Right atrium auricular region (tissue), 2 donors: ENCODE measurements around the gene KIF19. TPM values are rescaled to one million over a fixed set of nuclear protein-coding genes. Genes with fewer than 3 reads are reported as not detected.

Source experiments
- DNase-seq: peaks from one replicate; pipeline ENCODE4 v3.0.0-alpha.2; 2019; ENCODE audit warnings: low spot score
- H3K27ac ChIP-seq, 2 donors: fragments of 200-600 bp; sonication (generic); 1 replicate in 1 of 2; 2 replicates in 1 of 2; pipeline ENCODE4 v1.5.1; 2016 to 2019
- H3K27me3 ChIP-seq, 2 donors: fragments of 200-600 bp; sonication (generic); one replicate each; pipeline versions ENCODE4 v1.5.1 to v1.6.0; 2017 to 2019
- H3K36me3 ChIP-seq: fragments of 200-600 bp; sonication (generic); one replicate; pipeline ENCODE4 v1.5.1; 2016
- H3K4me1 ChIP-seq, 2 donors: fragments of 200-600 bp; sonication (generic); one replicate each; pipeline versions ENCODE4 v1.5.1 to v1.6.0; 2017 to 2019
- H3K4me3 ChIP-seq, 2 donors: fragments of 200-600 bp; sonication (generic); 1 replicate in 1 of 2; 2 replicates in 1 of 2; pipeline ENCODE4 v1.5.1; 2017 to 2019; ENCODE audit warnings: mild to moderate bottlenecking in 1 of 2, moderate library complexity in 1 of 2
- H3K9me3 ChIP-seq, 2 donors: fragments of 200-600 bp; sonication (generic); one replicate each; pipeline ENCODE4 v1.5.1; 2019
- CTCF ChIP-seq, 2 donors: fragments of 200-600 bp; sonication (generic); IDR thresholded peaks; one replicate each; pipeline ENCODE4 v1.5.1; 2019; ENCODE audit warnings: antibody characterized with exemption in 2 of 2
- total RNA-seq, 2 donors: library from RNA; depleted of rRNA; stranded (reverse); fragments of >200 nt; gene quantifications; one replicate each; pipeline ENCODE4 v1.1.0, GENCODE V29; 2016

KIF19 gene
- total RNA-seq, 2 donors from 2014 or later, result 0.30 TPM; not detected in 1

- DNase-seq, result no peak
- peaks cover 3 to 16% of the 10 kb centered on the region in 2 donors for H3K27me3 ChIP-seq
- H3K4me1 ChIP-seq, result peaks cover 0 to 13% of the 10 kb centered on the region in 2 donors
- no peaks in the 10 kb centered on the region for H3K9me3 ChIP-seq
- no peak overlapping the region for H3K27ac ChIP-seq
- no peak overlapping the region for H3K4me3 ChIP-seq
- no peaks in the 10 kb centered on the region for H3K36me3 ChIP-seq
- no peak for TF ChIP-seq CTCF (IDR thresholded peaks at IDR 0.05)
Measured at GRCh38 chr17:74355065-74355464, 29.0 kb downstream of the KIF19 start.

GRCh38 chr17:74356646-74357465 lies 30.8 kb downstream of the KIF19 start:
- peaks cover 0 to 22% of the 10 kb centered on the region in 2 donors for H3K4me1 ChIP-seq
- H3K36me3 ChIP-seq, result no peaks in the 10 kb centered on the region
- no peak overlapping the region for H3K27ac ChIP-seq
- H3K4me3 ChIP-seq, result peak overlapping the region in 1 of 2 donors; percentile 40
- no peak for TF ChIP-seq CTCF (IDR thresholded peaks at IDR 0.05)
- peaks cover 3 to 16% of the 10 kb centered on the region in 2 donors for H3K27me3 ChIP-seq
- H3K9me3 ChIP-seq, result no peaks in the 10 kb centered on the region
- DNase-seq, result no peak

GRCh38 chr17:74357466-74357809 lies 31.4 kb downstream of the KIF19 start:
- H3K4me1 ChIP-seq, result peaks cover 0 to 24% of the 10 kb centered on the region in 2 donors
- H3K27ac ChIP-seq, result no peak overlapping the region
- no peak for DNase-seq
- H3K27me3 ChIP-seq, result peaks cover 3 to 16% of the 10 kb centered on the region in 2 donors
- no peaks in the 10 kb centered on the region for H3K36me3 ChIP-seq
- TF ChIP-seq CTCF (IDR thresholded peaks at IDR 0.05), result no peak
- peak overlapping the region in 1 of 2 donors; percentile 40 for H3K4me3 ChIP-seq
- no peaks in the 10 kb centered on the region for H3K9me3 ChIP-seq

- Histone ChIP-seq H3K36me3 (no peaks in the 10 kb centered on the region), H3K4me3 (no peak overlapping the region), H3K27ac (no peak overlapping the region), H3K4me1 (peaks cover 0 to 24% of the 10 kb centered on the region in 2 donors), H3K27me3 (peaks cover 3 to 16% of the 10 kb centered on the region in 2 donors), H3K9me3 (no peaks in the 10 kb centered on the region)
- TF ChIP-seq CTCF (IDR thresholded peaks at IDR 0.05), result no peak
- no peak for DNase-seq
Measured at GRCh38 chr17:74358697-74359096, 32.7 kb downstream of the KIF19 start.

- Histone ChIP-seq H3K4me1 (peaks cover 0 to 24% of the 10 kb centered on the region in 2 donors), H3K36me3 (no peaks in the 10 kb centered on the region), H3K9me3 (no peaks in the 10 kb centered on the region), H3K27me3 (peaks cover 3 to 16% of the 10 kb centered on the region in 2 donors), H3K4me3 (no peak overlapping the region), H3K27ac (no peak overlapping the region)
- no peak for DNase-seq
- TF ChIP-seq CTCF (IDR thresholded peaks at IDR 0.05), result no peak
Measured at GRCh38 chr17:74359916-74360315, 33.9 kb downstream of the KIF19 start.

- no peaks in the 10 kb centered on the region for H3K36me3 ChIP-seq
- no peak for DNase-seq
- no peak for TF ChIP-seq CTCF (IDR thresholded peaks at IDR 0.05)
- H3K27ac ChIP-seq, result no peak overlapping the region
- no peaks in the 10 kb centered on the region for H3K9me3 ChIP-seq
- peaks cover 3 to 16% of the 10 kb centered on the region in 2 donors for H3K27me3 ChIP-seq
- H3K4me3 ChIP-seq, result no peak overlapping the region
- H3K4me1 ChIP-seq, result peaks cover 0 to 24% of the 10 kb centered on the region in 2 donors
Measured at GRCh38 chr17:74360899-74361229, 34.8 kb downstream of the KIF19 start.
